ENCODE results near the gene ATP6V0E1. TPM values are rescaled to one million over a fixed set of nuclear protein-coding genes. Genes with fewer than 3 reads are reported as not detected.

Gene ATP6V0E1
- total RNA-seq, 4 donors from 2014 or later: 170 to 254 (median 198) TPM

DNA sequence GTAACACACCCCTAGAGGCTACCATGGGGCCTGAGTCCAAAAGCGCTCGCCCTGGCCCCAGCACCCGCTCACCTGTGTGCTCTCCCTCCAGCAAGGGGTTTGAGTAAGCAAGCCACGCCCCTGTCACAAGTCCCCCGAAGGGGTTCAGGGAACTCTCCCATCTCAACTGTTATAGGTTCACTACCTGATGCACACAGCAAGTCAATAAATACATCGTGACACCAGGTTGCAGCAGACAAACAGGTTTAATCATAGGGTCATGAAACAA lies 64.2 kb downstream of the ATP6V0E1 start:
- Histone ChIP-seq H3K36me3 (no peaks in the 10 kb centered on the region), H3K27me3 (no peaks in the 10 kb centered on the region), H3K9me3 (no peaks in the 10 kb centered on the region), H3K4me1 (no peaks in the 10 kb centered on the region), H3K27ac (no peak overlapping the region), H3K4me3 (replicated peaks in 1 of 3) (no peak overlapping the region)
- no peak for DNase-seq
- intact Hi-C loops (cut with DNase I): no loop called here
- WGBS, 2 donors: 54 to 63% methylated on average over 6 of the region's 6 CpGs
- no peak for TF ChIP-seq POLR2A (IDR thresholded peaks at IDR 0.05)
- TF ChIP-seq, protein P1, sequence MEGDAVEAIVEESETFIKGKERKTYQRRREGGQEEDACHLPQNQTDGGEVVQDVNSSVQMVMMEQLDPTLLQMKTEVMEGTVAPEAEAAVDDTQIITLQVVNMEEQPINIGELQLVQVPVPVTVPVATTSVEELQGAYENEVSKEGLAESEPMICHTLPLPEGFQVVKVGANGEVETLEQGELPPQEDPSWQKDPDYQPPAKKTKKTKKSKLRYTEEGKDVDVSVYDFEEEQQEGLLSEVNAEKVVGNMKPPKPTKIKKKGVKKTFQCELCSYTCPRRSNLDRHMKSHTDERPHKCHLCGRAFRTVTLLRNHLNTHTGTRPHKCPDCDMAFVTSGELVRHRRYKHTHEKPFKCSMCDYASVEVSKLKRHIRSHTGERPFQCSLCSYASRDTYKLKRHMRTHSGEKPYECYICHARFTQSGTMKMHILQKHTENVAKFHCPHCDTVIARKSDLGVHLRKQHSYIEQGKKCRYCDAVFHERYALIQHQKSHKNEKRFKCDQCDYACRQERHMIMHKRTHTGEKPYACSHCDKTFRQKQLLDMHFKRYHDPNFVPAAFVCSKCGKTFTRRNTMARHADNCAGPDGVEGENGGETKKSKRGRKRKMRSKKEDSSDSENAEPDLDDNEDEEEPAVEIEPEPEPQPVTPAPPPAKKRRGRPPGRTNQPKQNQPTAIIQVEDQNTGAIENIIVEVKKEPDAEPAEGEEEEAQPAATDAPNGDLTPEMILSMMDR (IDR thresholded peaks at IDR 0.05): no peak

DNA sequence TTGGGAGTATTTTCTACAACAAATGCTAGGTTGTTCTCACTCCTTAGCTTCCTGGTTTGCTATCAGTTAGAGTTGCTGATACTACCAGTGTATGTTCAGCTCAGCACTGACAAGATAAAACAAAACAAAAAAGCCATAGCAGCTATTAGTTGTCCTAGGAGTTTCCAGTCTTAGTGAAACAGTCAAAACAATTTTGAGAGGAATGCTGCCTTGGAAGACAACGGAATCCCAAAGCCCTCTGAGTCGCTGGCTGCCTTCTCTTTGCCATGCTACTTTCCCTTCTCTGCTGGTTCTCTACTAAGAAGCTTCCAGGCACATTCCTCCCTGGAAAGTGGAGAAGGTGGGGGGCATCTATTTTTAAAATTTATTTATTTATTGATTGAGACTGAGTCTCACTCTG lies 67.2 kb downstream of the ATP6V0E1 start:
- Histone ChIP-seq H3K36me3 (no peaks in the 10 kb centered on the region), H3K9me3 (no peaks in the 10 kb centered on the region), H3K4me1 (no peaks in the 10 kb centered on the region), H3K4me3 (replicated peaks in 1 of 3) (no peak overlapping the region), H3K27ac (no peak overlapping the region), H3K27me3 (no peaks in the 10 kb centered on the region)
- WGBS, 2 donors: 70 to 78% methylated on average over 2 of the region's 2 CpGs
- no peak for TF ChIP-seq POLR2A (IDR thresholded peaks at IDR 0.05)
- TF ChIP-seq, protein P1 (IDR thresholded peaks at IDR 0.05): no peak
- intact Hi-C loops (cut with DNase I): no loop called here
- DNase-seq: no peak

DNA sequence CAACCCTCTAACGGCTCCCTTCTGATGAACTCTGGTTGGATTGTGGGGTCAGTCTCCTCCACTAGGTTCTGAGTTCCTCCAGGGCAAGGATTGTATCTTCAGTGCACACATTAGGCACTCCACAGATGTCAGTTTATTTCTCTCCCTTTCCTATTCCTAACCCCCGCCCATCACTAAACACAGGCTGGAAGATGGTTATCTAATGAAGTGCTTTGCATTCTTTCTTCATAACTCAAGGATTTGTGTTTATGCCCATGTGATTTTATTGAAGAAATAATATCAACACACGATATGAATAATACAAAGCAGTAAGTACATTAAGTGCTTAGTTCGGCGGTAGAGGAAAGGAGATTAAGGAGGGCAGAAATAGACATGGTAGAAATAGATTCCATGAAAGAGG lies 68.2 kb downstream of the ATP6V0E1 start:
- TF ChIP-seq POLR2A (IDR thresholded peaks at IDR 0.05): no peak
- TF ChIP-seq, protein P1 (IDR thresholded peaks at IDR 0.05): no peak
- Histone ChIP-seq H3K36me3 (no peaks in the 10 kb centered on the region), H3K27me3 (no peaks in the 10 kb centered on the region), H3K4me3 (replicated peaks in 1 of 3) (no peak overlapping the region), H3K9me3 (no peaks in the 10 kb centered on the region), H3K27ac (no peak overlapping the region), H3K4me1 (no peaks in the 10 kb centered on the region)
- intact Hi-C loops (cut with DNase I): no loop called here
- DNase-seq: no peak
- WGBS, 2 donors: 83 to 85% methylated on average over 5 of the region's 5 CpGs

DNA sequence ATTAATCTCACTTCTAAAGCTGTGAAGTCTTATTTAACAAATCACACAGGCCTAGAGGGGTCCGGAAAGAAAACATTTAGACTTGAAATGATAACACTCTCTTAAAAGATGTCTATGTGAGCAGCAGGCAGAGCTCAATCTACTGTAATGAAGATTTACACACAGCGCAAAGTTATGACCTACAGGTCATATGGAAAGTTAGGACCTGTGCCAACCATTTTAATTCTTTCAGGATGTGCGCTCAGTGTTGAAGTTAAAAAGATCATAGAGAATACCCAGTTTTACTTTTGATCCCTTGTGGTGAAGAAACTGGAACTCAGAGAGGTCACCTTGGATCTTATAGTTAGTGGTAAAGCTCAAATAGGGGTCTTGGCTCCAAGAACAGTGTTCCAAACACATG lies 69.5 kb downstream of the ATP6V0E1 start:
- Histone ChIP-seq H3K4me3 (replicated peaks in 1 of 3) (no peak overlapping the region), H3K4me1 (peaks cover 1 to 5% of the 10 kb centered on the region in 2 donors), H3K36me3 (no peaks in the 10 kb centered on the region), H3K27me3 (no peaks in the 10 kb centered on the region), H3K9me3 (no peaks in the 10 kb centered on the region), H3K27ac (no peak overlapping the region)
- TF ChIP-seq, protein P1 (IDR thresholded peaks at IDR 0.05): no peak
- TF ChIP-seq POLR2A (IDR thresholded peaks at IDR 0.05): no peak
- DNase-seq: no peak
- 82 to 84% methylated on average over 3 of the region's 3 CpGs for WGBS, 2 donors
- intact Hi-C loops (cut with DNase I): no loop called here

DNA sequence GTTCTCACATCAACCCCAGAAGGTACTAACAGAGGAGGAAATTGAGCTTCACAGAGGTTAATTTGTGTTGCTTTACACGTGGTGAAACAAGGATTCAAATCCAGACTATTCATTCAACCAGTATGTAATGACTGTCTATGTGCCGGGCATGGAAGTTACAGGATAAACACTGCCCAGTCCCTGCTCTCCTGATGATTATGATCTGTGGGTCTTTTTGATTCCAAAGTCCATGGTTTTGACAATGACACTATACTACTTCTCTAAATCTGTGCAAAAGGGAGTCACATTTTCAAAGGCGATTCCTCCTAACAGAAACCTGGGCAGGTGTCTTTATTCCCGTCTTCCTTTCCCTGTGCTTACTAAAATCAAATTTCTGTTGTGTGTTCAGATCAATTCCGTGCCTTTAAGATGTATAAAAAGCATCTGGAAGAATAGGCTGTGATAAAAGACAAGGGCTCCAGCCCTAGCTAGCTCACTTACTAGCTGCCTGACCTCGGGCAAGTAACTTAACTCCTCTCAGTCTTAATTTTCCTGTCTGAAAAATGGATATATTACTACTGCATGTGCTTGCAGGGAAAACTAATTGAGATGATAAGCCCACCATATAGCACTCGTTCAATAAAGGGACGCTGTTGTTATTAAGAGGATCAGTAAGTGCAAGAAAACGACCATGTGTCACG lies 71.6 kb downstream of the ATP6V0E1 start:
- no peak for DNase-seq
- intact Hi-C loops (cut with DNase I): loop anchor here (5.0 kb wide), 1 partner anchor 73 kb away; the partner anchor contains the start of gene ATP6V0E1
- Histone ChIP-seq H3K27me3 (no peaks in the 10 kb centered on the region), H3K36me3 (no peaks in the 10 kb centered on the region), H3K4me1 (peaks cover 9 to 11% of the 10 kb centered on the region in 2 donors), H3K9me3 (no peaks in the 10 kb centered on the region), H3K4me3 (replicated peaks in 1 of 3) (peak overlapping the region in 2 of 3 donors; percentile 1 to 100), H3K27ac (no peak overlapping the region)
- TF ChIP-seq POLR2A (IDR thresholded peaks at IDR 0.05): no peak
- TF ChIP-seq, protein P1 (IDR thresholded peaks at IDR 0.05): no peak
- WGBS, 2 donors: 29% methylated on average over 10 of the region's 10 CpGs
